H1 (cell line): ENCODE results near the gene SNED1. TPM values are rescaled to one million over a fixed set of nuclear protein-coding genes. Genes with fewer than 3 reads are reported as not detected.

Source experiments
- CTCF ChIA-PET: fragments of 300-600 bp; sonication (Branson Sonifier 250); formaldehyde crosslinking; loops from one replicate; lab custom pipeline; 2021; ENCODE audit not compliant: partially characterized antibody; lab: Charles Lee
- POLR2A ChIA-PET: fragments of 300-600 bp; sonication (Branson Sonifier 250); formaldehyde crosslinking; loops from one replicate; lab custom pipeline; 2021; ENCODE audit warnings: inconsistent platforms; ENCODE audit not compliant: partially characterized antibody; lab: Charles Lee
- DNase-seq, 2 experiments: peaks; one replicate each; pipeline versions ENCODE4 v3.0.0 to v3.0.0-alpha.2; 2010 to 2022; ENCODE audit warnings: low spot score in 2 of 2, low read depth in 1 of 2, mixed read lengths in 1 of 2
- FAIRE-seq: peaks from 2 replicates; lab custom pipeline; 2011; peaks lifted over from hg19 to GRCh38; lab: Jason Lieb, UNC
- H2AFZ ChIP-seq: 2 replicates; pipeline ENCODE4 v1.8.1; 2012; ENCODE audit warnings: low read length, inconsistent platforms
- H2AK5ac ChIP-seq: 2 replicates; pipeline ENCODE4 v1.6.1; 2013; ENCODE audit warnings: low read depth, low read length
- H2BK120ac ChIP-seq: replicated peaks from 2 replicates; pipeline ENCODE3; 2013; ENCODE audit warnings: low read depth, low read length, inconsistent platforms
- H2BK12ac ChIP-seq: 2 replicates; pipeline ENCODE4 v1.6.1; 2013; ENCODE audit warnings: low read depth, low read length
- H2BK15ac ChIP-seq: 2 replicates; pipeline ENCODE4 v1.6.1; 2013; ENCODE audit warnings: low read length
- H2BK20ac ChIP-seq: 2 replicates; pipeline ENCODE4 v1.6.1; 2013; ENCODE audit warnings: low read length
- H2BK5ac ChIP-seq: 2 replicates; pipeline ENCODE4 v1.6.1; 2013; ENCODE audit warnings: low read depth, low read length
- H3K14ac ChIP-seq: 2 replicates; pipeline ENCODE4 v1.6.1; 2013; ENCODE audit warnings: inconsistent platforms; ENCODE audit not compliant: insufficient read length
- H3K18ac ChIP-seq: 2 replicates; pipeline ENCODE4 v1.6.1; 2013; ENCODE audit warnings: low read length; ENCODE audit errors: extremely low read depth
- H3K23ac ChIP-seq: 2 replicates; pipeline ENCODE4 v1.6.1; 2013; ENCODE audit warnings: inconsistent platforms; ENCODE audit not compliant: insufficient read length
- H3K23me2 ChIP-seq: 2 replicates; pipeline ENCODE4 v1.6.1; 2013; ENCODE audit warnings: low read depth, low read length
- H3K27ac ChIP-seq: 2 replicates; pipeline ENCODE4 v1.6.1; 2011; ENCODE audit warnings: low read depth, low read length, inconsistent platforms
- H3K27me3 ChIP-seq, 4 experiments: replicated peaks in 1 of 4; 1 replicate in 1 of 4; 2 replicates in 3 of 4; pipeline versions ENCODE4 v1.6.1 to v1.8.1; 2011 to 2013; ENCODE audit warnings: low read length in 3 of 4, mild to moderate bottlenecking in 3 of 4, inconsistent platforms in 2 of 4, mixed read lengths in 2 of 4, moderate library complexity in 1 of 4; ENCODE audit not compliant: control insufficient read depth in 3 of 4, insufficient read depth in 3 of 4; ENCODE audit errors: extremely low read depth in 1 of 4
- H3K36me3 ChIP-seq, 4 experiments: 2 replicates each; pipeline versions ENCODE4 v1.6.1 to v1.8.1; 2011 to 2013; ENCODE audit warnings: mild to moderate bottlenecking in 4 of 4, low read length in 3 of 4, moderate library complexity in 2 of 4, control low read depth in 1 of 4, inconsistent platforms in 1 of 4; ENCODE audit not compliant: insufficient read depth in 4 of 4, control insufficient read depth in 2 of 4
- H3K4ac ChIP-seq: replicated peaks from 2 replicates; pipeline ENCODE3; 2013; ENCODE audit warnings: low read length, low read depth, mixed read lengths, inconsistent platforms; ENCODE audit not compliant: insufficient read length
- H3K4me1 ChIP-seq, 4 experiments: replicated peaks in 1 of 4; 1 replicate in 1 of 4; 2 replicates in 3 of 4; pipeline versions ENCODE4 v1.6.1 to v1.8.1; 2011 to 2013; ENCODE audit warnings: low read length in 3 of 4, inconsistent platforms in 2 of 4, mixed read lengths in 1 of 4; ENCODE audit not compliant: insufficient read depth in 4 of 4, control insufficient read depth in 3 of 4
- H3K4me2 ChIP-seq, 2 experiments: 2 replicates each; pipeline versions ENCODE4 v1.6.1 to v1.8.1; 2011 to 2013; ENCODE audit warnings: low read depth in 2 of 2, low read length in 2 of 2, control low read depth in 1 of 2, inconsistent platforms in 1 of 2, mild to moderate bottlenecking in 1 of 2; ENCODE audit not compliant: insufficient read depth in 1 of 2
- H3K4me3 ChIP-seq, 4 experiments: fragments of 200-600, 300-600 bp in 1 of 4; sonication (generic), shearing (Covaris generic), sonication (Bioruptor Twin) in 1 of 4; 2 replicates each; pipeline versions ENCODE4 v1.5.1 to v1.8.1; 2011 to 2016; ENCODE audit warnings: low read length in 4 of 4, low read depth in 3 of 4, control low read depth in 2 of 4, inconsistent platforms in 2 of 4, mild to moderate bottlenecking in 2 of 4, mixed read lengths in 1 of 4, moderate library complexity in 1 of 4; ENCODE audit not compliant: insufficient read depth in 2 of 4; ENCODE audit errors: extremely low read depth in 1 of 4
- H3K56ac ChIP-seq: replicated peaks from 2 replicates; pipeline ENCODE3; 2013; ENCODE audit warnings: low read depth, mild to moderate bottlenecking, mixed read lengths, low read length, inconsistent platforms; ENCODE audit not compliant: insufficient read length
- H3K79me1 ChIP-seq: 2 replicates; pipeline ENCODE4 v1.6.1; 2013; ENCODE audit warnings: low read depth, low read length, control low read depth
- H3K79me2 ChIP-seq, 2 experiments: 2 replicates each; pipeline versions ENCODE4 v1.6.1 to v1.8.1; 2012 to 2013; ENCODE audit warnings: low read length in 2 of 2, mild to moderate bottlenecking in 2 of 2, inconsistent platforms in 1 of 2; ENCODE audit not compliant: insufficient read depth in 2 of 2, control insufficient read depth in 1 of 2
- H3K9ac ChIP-seq, 4 experiments: replicated peaks in 1 of 4; 1 replicate in 1 of 4; 2 replicates in 3 of 4; pipeline versions ENCODE4 v1.6.1 to v1.8.1; 2011 to 2013; ENCODE audit warnings: low read depth in 3 of 4, low read length in 3 of 4, control low read depth in 2 of 4, mild to moderate bottlenecking in 2 of 4, moderate library complexity in 2 of 4, inconsistent platforms in 1 of 4; ENCODE audit errors: extremely low read depth in 1 of 4
- H3K9me3 ChIP-seq, 2 experiments: 2 replicates each; pipeline versions ENCODE4 v1.6.1 to v1.8.1; 2012 to 2013; ENCODE audit warnings: mild to moderate bottlenecking in 2 of 2, moderate library complexity in 2 of 2, control low read depth in 1 of 2, inconsistent platforms in 1 of 2, low read depth in 1 of 2, low read length in 1 of 2, mixed read lengths in 1 of 2; ENCODE audit not compliant: insufficient read depth in 2 of 2
- H4K20me1 ChIP-seq, 2 experiments: replicated peaks in 1 of 2; 2 replicates each; pipeline versions ENCODE3 to v1.8.1; 2011 to 2013; ENCODE audit warnings: inconsistent platforms in 2 of 2, low read length in 2 of 2, mild to moderate bottlenecking in 1 of 2; ENCODE audit not compliant: insufficient read depth in 2 of 2, control insufficient read depth in 1 of 2
- H4K5ac ChIP-seq: 2 replicates; pipeline ENCODE4 v1.6.1; 2013; ENCODE audit warnings: low read length, low read depth, mixed read lengths, inconsistent platforms; ENCODE audit not compliant: insufficient read length
- H4K8ac ChIP-seq: 2 replicates; pipeline ENCODE4 v1.8.0; 2013; ENCODE audit warnings: mild to moderate bottlenecking, moderate library complexity, low read length, inconsistent platforms; ENCODE audit not compliant: insufficient read depth; ENCODE audit errors: extremely low read depth
- H4K91ac ChIP-seq: replicated peaks from 2 replicates; pipeline ENCODE3; 2013; ENCODE audit warnings: low read length, mixed read lengths, inconsistent platforms; ENCODE audit not compliant: insufficient read length
- BRCA1 ChIP-seq: IDR thresholded peaks from 2 replicates; pipeline ENCODE4 v1.6.1; 2012; ENCODE audit warnings: low read depth, low read length, improper control_type of control experiment
- POLR2AphosphoS5 ChIP-seq: IDR thresholded peaks from 2 replicates; pipeline ENCODE4 v1.6.1; 2011; ENCODE audit warnings: low read depth, low read length
- RXRA ChIP-seq: IDR thresholded peaks from 2 replicates; pipeline ENCODE4 v1.6.1; 2011; ENCODE audit warnings: low read depth, mild to moderate bottlenecking, low read length, moderate library complexity; ENCODE audit not compliant: insufficient read depth
- WGBS, 2 experiments: shearing (Covaris generic) in 1 of 2; methylation state at CpG; one replicate each; pipeline versions ENCODE4 v1.1.6 to v1.1.7; 2013 to 2015; ENCODE audit warnings: low lambda C conversion rate in 2 of 2, mixed read lengths in 2 of 2, inconsistent platforms in 1 of 2, low coverage in 1 of 2, missing lambda C conversion rate in 1 of 2; ENCODE audit not compliant: insufficient replicate concordance in 2 of 2, insufficient coverage in 1 of 2, insufficient read length in 1 of 2; ENCODE audit errors: extremely low coverage in 1 of 2, missing lambda C conversion rate in 1 of 2; 5-methylcytosine and 5-hydroxymethylcytosine counted together
- polyA plus RNA-seq, 7 experiments: library from polyadenylated mRNA; depleted of rRNA in 3 of 7; stranded (reverse) in 5 of 7; unstranded in 2 of 7; fragments of >200 nt in 5 of 7; fragments of 200-250 nt in 2 of 7; gene quantifications; 1 replicate in 5 of 7; 2 replicates in 1 of 7; 4 replicates in 1 of 7; pipeline versions ENCODE4 v1.2.1 to v1.2.3, GENCODE V29; 2011 to 2013; ENCODE audit warnings: missing spikeins in 2 of 7, mixed read lengths in 2 of 7
- total RNA-seq: library from RNA; stranded (reverse); fragmentation: NEBNext Ultra II Directional; extraction: Animal tissue kit (Norgen Biotek cat#: 25700); gene quantifications from 2 replicates; pipeline ENCODE4 v1.2.1, GENCODE V29; 2021

Gene SNED1
- total and polyA plus RNA-seq, 2 of the 8 experiments (the other 6 are each of a cell fraction or from before 2014, with no cell fraction given), result 1.9 TPM

DNA sequence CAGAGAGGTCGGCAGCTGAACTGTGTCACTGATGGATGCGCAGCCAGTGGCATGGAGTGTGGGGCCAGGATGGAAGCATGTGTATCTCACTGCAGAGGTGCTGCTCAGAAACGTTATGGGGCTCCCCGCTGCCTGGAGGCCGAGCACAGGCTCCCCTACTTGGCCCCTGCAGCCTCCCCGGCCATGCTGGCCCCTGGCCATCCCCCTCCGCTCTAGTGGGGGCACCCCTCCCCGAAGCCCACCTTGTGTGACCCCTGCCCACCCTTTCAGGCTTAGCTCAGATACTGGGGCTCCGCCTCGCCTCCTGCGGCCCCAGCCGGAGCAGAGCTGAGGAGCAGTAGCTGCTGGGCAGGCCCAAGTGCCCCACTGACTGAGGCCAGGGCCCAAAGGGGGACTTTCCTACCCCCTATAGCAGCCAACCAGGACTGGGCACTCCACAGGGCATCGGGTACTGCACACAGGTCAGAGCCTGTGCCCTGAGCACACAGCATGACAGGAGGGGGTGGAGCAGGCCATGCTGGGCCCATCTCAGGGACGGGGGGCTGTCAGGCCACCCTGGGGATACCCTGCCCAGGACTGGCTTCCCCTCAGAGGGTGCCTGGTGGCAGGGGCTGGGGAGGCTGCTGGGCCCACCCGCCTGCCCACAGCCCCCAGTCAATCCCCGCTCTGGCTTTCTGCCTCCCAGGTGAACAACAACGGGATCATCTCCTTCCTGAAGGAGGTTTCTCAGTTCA is 31.3 kb downstream of the SNED1 start:
- no peaks in the 10 kb centered on the region for H4K20me1 ChIP-seq
- H2BK120ac ChIP-seq, result no peak overlapping the region
- H3K9me3 ChIP-seq, result peaks cover 9 to 15% of the 10 kb centered on the region in 2 experiments
- no peak overlapping the region for H2AFZ ChIP-seq
- no peaks in the 10 kb centered on the region; a peak in 2 of 7 replicates for H3K4me1 ChIP-seq
- FAIRE-seq (no peak), DNase-seq (no peak)
- no peak for TF ChIP-seq POLR2AphosphoS5
- no peak for TF ChIP-seq RXRA
- TF ChIP-seq BRCA1, result no peak
- H2BK12ac ChIP-seq, result no peak overlapping the region
- no peak overlapping the region for H3K18ac ChIP-seq
- no peaks in the 10 kb centered on the region for H3K79me1 ChIP-seq
- H2AK5ac ChIP-seq, result no peak overlapping the region
- no peak overlapping the region for H2BK15ac ChIP-seq
- no peak overlapping the region for H2BK5ac ChIP-seq
- peaks cover 0 to 4% (median 3%) of the 10 kb centered on the region in 4 experiments; a peak in 3 of 7 replicates for H3K27me3 ChIP-seq
- no peak overlapping the region for H2BK20ac ChIP-seq
- H3K23me2 ChIP-seq, result no peaks in the 10 kb centered on the region
- no peak overlapping the region for H3K4me3 ChIP-seq
- H3K14ac ChIP-seq, result no peak overlapping the region
- H3K4me2 ChIP-seq, result no peak overlapping the region
- H3K79me2 ChIP-seq, result no peaks in the 10 kb centered on the region
- H3K27ac ChIP-seq, result no peak overlapping the region
- no peak overlapping the region for H4K91ac ChIP-seq
- WGBS, 2 experiments, result 87% methylated on average over 14 of the region's 17 CpGs; no CpG with 5 or more reads in 1 of the 2 experiments
- ChIA-PET CTCF (no interaction called here), POLR2A (no interaction called here)
- H4K5ac ChIP-seq, result no peak overlapping the region
- no peak overlapping the region for H3K9ac ChIP-seq
- H3K56ac ChIP-seq, result no peak overlapping the region
- H3K4ac ChIP-seq, result no peak overlapping the region
- no peak overlapping the region for H4K8ac ChIP-seq
- H3K23ac ChIP-seq, result no peak overlapping the region
- H3K36me3 ChIP-seq, result no peaks in the 10 kb centered on the region
